Right kidney (tissue), 1 donor: ENCODE results near the gene KLC4.
"Not testable (repeated sequence)": the region's sequence is repeated elsewhere in the genome, so short reads cannot be mapped to it uniquely, and the experiment has no call there.

Source experiments
- DNase-seq: peaks from one replicate; pipeline ENCODE4 v3.0.0-alpha.2; 2016

KLC4 gene

GRCh38 chr6:43061861-43062260 is 2.4 kb downstream of the KLC4 start:
- DNase-seq: no peak

GRCh38 chr6:43062818-43063217 is 3.4 kb downstream of the KLC4 start:
- no peak for DNase-seq

GRCh38 chr6:43070028-43070632 is 10.7 kb downstream of the KLC4 start:
- peak; percentile 46 for DNase-seq

GRCh38 chr6:43074847-43075669 is 15.6 kb downstream of the KLC4 start:
- DNase-seq: peak; percentile 76

- peak; percentile 81 for DNase-seq
Measured at GRCh38 chr6:43075670-43076463, 16.4 kb downstream of the KLC4 start, which contains the start of gene PTK7. TSS of gene PTK7 (plus strand) at chr6:43076314. CDS start at chr6:43076489, 175 bp downstream.

GRCh38 chr6:43076464-43077332 is 17.3 kb downstream of the KLC4 start:
- peak; percentile 87 for DNase-seq

GRCh38 chr6:43077333-43077809 is 17.9 kb downstream of the KLC4 start:
- DNase-seq: peak; percentile 17

GRCh38 chr6:43077981-43078511 is 18.6 kb downstream of the KLC4 start:
- DNase-seq: peak; percentile 42

- DNase-seq: no peak
Measured at GRCh38 chr6:43078691-43079090, 19.3 kb downstream of the KLC4 start.

GRCh38 chr6:43081043-43081442 is 21.6 kb downstream of the KLC4 start:
- DNase-seq: no peak

- DNase-seq: not testable (repeated sequence)
Measured at GRCh38 chr6:43081922-43082321, 22.5 kb downstream of the KLC4 start.

GRCh38 chr6:43082806-43083655 is 23.6 kb downstream of the KLC4 start:
- no peak for DNase-seq

- no peak for DNase-seq
Measured at GRCh38 chr6:43086022-43086658, 26.7 kb downstream of the KLC4 start.

GRCh38 chr6:43088654-43089056 is 29.2 kb downstream of the KLC4 start:
- no peak for DNase-seq

- DNase-seq: no peak
Measured at GRCh38 chr6:43089467-43089866, 30.0 kb downstream of the KLC4 start.

- peak; percentile 67 for DNase-seq
Measured at GRCh38 chr6:43089874-43090558, 30.6 kb downstream of the KLC4 start.

- no peak for DNase-seq
Measured at GRCh38 chr6:43090559-43090956, 31.1 kb downstream of the KLC4 start.

- no peak for DNase-seq
Measured at GRCh38 chr6:43091020-43091419, 31.6 kb downstream of the KLC4 start.

- DNase-seq: no peak
Measured at GRCh38 chr6:43091436-43091991, 32.1 kb downstream of the KLC4 start.
